Stimulated activated CD4-positive, alpha-beta T cell treated with anti-CD3 and anti-CD28 coated beads, Interleukin-15, amount 100 ng/mL, for 1 hour (primary cell): Measurements from ENCODE around the gene SLC5A8.

Experiments
- DNase-seq, 2 donors: peaks; one replicate each; pipeline ENCODE4 v3.0.0-alpha.2; 2020; ENCODE audit warnings: low read depth in 1 of 2, low spot score in 1 of 2

Gene SLC5A8, protein sequence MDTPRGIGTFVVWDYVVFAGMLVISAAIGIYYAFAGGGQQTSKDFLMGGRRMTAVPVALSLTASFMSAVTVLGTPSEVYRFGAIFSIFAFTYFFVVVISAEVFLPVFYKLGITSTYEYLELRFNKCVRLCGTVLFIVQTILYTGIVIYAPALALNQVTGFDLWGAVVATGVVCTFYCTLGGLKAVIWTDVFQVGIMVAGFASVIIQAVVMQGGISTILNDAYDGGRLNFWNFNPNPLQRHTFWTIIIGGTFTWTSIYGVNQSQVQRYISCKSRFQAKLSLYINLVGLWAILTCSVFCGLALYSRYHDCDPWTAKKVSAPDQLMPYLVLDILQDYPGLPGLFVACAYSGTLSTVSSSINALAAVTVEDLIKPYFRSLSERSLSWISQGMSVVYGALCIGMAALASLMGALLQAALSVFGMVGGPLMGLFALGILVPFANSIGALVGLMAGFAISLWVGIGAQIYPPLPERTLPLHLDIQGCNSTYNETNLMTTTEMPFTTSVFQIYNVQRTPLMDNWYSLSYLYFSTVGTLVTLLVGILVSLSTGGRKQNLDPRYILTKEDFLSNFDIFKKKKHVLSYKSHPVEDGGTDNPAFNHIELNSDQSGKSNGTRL

DNA sequence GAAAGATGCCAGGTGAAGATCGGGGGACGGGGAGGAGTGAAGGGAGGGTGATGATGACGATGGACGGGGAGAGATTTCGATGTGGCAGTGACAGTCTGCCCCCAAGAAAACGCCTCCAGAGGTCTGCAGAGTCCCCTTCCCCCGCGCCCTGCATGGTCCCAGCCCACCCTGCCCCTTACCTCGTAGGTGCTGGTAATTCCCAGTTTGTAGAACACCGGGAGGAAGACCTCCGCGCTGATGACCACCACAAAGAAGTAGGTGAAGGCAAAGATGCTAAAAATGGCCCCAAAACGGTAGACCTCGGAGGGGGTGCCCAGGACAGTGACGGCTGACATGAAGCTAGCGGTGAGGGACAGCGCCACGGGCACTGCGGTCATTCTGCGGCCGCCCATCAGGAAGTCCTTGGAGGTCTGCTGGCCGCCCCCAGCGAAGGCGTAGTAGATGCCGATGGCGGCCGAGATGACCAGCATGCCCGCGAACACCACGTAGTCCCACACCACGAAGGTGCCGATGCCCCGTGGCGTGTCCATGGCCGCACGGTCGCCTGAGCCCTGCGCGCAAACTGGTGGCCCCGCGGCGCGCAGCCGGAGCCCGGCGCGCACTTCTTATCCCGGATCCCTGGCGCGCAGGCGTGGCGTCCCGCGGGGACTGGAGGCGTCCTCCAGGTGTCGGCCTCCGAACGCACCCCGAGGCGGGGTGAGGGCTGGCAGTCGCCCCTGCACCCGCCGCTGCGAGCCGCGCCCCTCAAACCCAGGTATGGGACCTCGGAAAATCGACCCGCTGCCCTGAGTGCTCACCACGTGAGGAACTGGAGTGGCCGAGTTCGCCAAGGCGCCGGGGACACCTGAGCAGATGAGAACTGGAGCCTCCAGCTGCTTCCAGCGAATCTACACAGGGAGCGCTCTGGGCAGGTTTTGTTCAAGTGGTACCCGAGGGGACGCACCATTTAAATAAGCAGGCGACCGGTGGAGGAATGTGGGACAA lies at the start of gene SLC5A8:
TSS of gene SLC5A8 (minus strand) at position 920 of the 984 bp plus-strand sequence. CDS start at position 530, 390 bp downstream.
- no peak for DNase-seq

DNA sequence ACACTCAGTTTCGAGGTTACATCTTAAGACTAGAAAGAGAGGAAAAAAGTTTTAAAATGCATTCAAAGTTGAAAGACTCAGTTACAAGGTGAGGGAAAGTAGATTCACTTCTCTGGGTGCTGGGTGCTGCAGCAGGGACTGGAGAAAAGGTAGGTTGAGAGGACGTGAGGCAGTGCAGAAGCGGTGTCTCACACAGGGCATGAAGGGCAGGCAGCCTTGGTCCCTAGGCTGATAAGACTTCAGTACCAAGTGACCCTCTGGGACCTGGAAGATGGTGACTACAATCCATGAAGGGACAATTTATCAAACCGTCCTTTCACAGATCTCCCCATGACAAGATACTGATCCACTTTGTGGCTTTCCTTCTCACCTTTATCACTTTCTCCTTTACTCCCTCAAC lies 47.3 kb upstream of the SLC5A8 start:
- DNase-seq: no peak

DNA sequence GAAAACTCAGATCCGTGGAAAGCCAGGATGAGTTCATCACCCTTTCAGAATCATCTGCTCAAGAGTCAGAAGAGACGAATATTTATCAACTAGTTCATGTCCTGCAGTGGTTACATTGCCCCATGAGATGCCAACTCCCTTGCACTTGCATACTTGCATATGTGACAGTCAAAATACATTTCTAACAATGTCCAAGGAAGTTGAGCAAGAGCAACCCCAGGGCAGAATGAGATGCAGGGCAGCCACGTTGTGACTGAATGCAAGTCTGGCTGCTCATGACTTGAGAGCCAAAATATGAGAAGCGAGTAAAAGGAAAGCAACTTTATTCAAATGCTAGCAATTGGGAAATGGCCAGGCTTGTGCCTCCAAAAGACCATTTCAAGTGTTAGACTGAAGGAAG lies 46.2 kb upstream of the SLC5A8 start:
- no peak for DNase-seq

- DNase-seq: no peak
Measured at GRCh38 chr12:101243616-101244015, 33.6 kb upstream of the SLC5A8 start.

- DNase-seq: no peak
Measured at GRCh38 chr12:101243074-101243473, 33.0 kb upstream of the SLC5A8 start.

- DNase-seq: no peak
Measured at GRCh38 chr12:101238800-101239329, 28.8 kb upstream of the SLC5A8 start.

DNA sequence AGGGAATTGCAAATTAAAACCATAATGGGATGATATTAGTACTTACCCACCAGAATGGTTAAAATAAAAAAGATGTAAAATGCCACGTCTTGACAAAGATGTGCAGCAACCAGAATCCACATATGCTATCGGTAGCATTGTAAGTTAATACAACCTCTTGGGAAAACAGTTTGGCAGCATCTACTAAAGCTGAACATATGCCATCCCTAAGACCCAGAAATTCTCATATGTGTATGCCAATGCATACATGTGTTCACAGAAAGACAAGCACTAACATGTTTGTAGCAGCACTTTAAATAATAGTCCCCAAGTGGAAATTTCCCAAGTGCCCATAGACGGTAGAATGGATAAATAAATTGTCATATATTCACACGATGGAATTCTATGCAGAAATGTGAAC lies 28.3 kb upstream of the SLC5A8 start:
- no peak for DNase-seq

GRCh38 chr12:101235686-101236085 lies 25.6 kb upstream of the SLC5A8 start:
- no peak for DNase-seq

- DNase-seq: no peak
Measured at GRCh38 chr12:101231636-101232035, 21.6 kb upstream of the SLC5A8 start.

- no peak for DNase-seq
Measured at GRCh38 chr12:101230547-101230946, 20.5 kb upstream of the SLC5A8 start.

DNA sequence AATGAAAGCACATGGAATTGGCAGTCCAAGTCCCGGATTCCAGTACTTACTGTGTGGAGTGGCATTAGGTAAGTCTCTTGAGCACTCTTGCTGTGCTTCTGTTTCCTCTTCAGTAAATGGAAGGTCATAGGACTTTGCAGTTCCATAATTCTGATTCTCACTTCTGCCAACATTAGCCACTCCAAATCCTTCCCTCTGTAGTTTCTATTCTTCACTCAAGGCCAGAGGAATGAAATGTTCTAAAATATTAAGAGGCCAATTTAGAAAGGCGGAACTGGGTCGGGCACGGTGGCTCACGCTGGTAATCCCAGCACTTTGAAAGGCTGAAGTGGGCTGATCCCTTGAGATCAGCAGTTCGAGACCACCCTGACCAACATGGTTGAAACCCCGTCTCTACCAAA lies 19.8 kb upstream of the SLC5A8 start:
- DNase-seq: no peak

DNA sequence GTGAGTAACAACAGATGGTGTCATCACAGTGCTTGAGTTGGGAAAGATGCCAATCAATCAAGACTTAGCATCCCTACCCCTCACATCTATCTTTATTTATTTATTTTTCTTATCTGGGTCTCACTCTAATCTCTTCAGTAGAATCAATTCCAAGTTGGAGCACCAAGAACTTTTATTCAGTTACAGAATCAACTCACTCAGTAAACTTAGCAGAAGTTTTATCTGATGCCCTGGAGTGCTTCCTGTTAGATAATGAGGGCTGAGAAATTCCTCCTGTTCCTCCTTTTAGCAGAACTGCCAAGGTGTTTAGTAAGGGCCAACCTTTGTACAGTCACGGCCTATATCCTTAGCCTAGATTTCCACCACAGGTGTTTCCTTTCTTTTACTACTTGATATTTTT lies 11.3 kb upstream of the SLC5A8 start:
- DNase-seq: no peak

- no peak for DNase-seq
Measured at GRCh38 chr12:101216810-101217209, 6.8 kb upstream of the SLC5A8 start.

DNA sequence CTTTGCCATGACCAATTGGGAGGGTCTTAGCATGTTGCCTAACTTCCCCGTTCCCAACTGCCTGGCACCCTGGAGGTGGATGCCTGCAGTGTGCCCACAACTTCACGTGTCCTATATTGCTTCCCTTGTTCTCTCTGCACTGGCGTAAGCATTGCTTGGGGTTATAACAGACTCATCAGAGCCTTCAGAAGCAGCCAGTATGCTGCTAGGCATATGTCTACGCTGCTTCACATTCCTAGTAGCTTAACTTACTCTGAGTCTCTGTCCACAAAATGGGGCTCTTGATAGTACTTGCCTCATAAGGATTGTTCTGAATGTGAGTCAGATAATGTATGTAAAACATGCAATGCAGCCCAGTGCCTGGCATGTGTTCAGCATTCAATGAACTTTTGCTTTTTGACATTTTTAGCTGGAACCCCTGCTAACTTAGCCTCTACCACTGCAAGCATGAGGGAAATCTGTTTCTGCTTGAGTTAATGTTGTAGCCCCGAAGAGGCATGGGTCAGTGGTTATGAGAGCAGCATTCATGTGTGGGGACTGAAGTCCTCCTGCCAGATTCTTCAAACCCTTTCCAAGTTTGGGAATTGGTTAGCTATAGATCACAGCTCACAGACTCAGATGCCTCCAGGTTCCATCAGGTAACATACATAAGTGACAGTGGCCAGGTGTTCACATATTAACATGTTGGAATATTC lies 2.8 kb downstream of the SLC5A8 start:
- DNase-seq: no peak

GRCh38 chr12:101204602-101205304 lies 5.3 kb downstream of the SLC5A8 start:
- no peak for DNase-seq

- no peak for DNase-seq
Measured at GRCh38 chr12:101200824-101201223, 9.2 kb downstream of the SLC5A8 start.

DNA sequence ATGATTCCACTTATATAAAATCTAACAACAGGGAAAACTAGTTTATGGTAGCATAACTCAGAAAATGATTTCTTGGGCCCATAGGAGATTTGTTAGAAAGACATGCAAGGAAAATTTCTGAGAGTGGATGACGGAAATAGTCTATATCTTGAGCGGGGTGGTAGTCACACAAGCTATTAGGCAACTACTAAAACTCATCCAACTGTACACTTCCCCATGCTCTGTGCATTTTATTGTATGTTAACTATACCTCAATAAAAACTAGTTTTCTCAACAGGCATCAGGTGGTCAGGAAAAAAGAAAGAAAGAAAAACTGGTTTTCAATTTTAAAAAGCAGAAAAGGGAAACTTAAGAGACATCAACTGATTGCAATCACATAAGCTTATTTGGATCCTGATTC lies 9.9 kb downstream of the SLC5A8 start:
- no peak for DNase-seq

DNA sequence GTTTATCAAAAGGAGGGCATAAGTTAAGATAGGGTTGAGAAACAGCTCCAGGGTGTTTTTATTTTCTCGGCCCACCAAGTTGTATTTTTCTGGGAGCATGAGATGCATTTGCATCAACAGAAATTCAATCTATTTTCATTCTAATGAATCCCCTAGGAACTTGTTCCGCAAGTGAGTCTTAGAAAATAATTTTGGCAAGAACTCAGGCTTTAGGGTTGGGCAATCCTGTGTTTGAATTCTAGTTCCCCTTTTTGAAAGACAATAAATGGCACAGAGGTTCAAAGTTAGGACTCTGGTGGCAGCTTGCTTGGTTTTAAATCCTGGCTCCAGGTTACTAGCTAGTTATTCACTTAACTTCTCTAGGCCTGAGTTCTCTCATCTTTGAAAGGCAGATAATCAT lies 23.7 kb downstream of the SLC5A8 start:
- DNase-seq: no peak

DNA sequence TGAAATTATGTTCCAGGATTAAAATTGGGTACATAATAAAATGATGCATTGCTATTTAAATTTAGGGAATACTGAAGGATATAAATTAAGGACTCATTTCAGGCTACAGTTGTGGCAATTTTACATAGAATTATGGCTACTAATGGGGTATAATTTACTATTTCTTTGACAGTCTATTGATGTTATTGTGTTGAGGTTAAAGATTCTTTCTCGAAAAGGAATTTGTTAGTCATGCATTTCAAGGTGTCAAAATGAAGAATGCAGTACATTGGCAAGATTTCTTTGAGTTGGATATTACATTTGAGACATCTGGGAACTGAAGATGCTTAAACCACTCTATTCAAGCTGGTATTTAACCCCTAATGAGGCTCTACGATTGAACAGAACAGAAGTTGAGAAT lies 28.3 kb downstream of the SLC5A8 start:
- no peak for DNase-seq

GRCh38 chr12:101174541-101174940 lies 35.5 kb downstream of the SLC5A8 start:
- DNase-seq: no peak
